Measurements from ENCODE around the gene SOWAHC.
A peak's percentile ranks its signal among the peaks of the same experiment; 100 is the strongest.

Gene SOWAHC

GRCh38 chr2:109609352-109610024, 4.7 kb upstream of the SOWAHC start:
- H3K4me3 ChIP-seq (ENCODE audit: low read depth, low read length): peak overlapping the region; percentile 14; the same call in 1 of the 2 replicates
- no peak for DNase-seq (ENCODE audit: low read depth)
- no peak for TF ChIP-seq CTCF (IDR thresholded peaks at IDR 0.05; ENCODE audit: low read depth, low read length, missing control alignments)

- DNase-seq (ENCODE audit: low read depth): no peak
Measured at GRCh38 chr2:109611467-109612095, 2.6 kb upstream of the SOWAHC start.

DNA sequence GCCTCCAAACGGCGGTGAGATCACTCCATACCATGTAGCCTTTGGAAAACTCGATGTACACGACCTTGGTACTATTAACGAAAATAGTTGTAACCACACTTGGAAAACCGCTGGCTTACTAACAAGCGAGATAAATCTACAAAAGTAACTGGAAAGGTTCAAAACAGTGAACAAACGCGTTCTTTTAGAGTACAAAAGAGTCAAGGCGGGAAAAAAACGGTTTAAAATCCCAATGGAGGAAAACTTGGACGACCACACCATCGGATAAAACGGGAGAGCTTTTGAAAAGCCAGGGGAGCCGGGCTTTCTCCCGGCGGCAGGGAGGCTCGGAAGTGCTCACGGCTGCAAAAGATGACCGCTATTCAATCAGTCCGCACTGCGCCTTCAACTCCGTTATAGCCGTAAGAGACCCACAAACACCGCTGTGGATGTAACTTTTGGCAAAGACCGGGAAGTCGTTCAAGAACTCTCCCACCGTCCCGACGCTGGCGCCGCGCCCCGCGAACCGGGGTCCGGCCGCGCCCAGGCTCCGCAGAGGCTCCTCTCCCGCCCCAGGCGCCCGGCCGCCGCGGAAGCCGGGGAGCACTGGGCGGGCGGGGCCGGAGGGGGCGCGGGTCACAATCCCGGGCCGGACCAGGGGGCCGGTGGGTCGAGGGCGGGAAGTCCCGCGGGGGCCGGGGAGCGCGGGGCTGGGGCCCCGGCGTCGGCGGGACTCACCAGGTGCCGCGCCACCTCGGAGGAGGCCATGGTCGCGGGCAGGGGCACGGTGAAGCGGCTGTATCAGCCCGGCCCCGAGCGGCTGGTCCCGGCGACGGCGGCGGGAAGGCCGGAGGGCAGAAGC, 863 bp upstream of the SOWAHC start:
- TF ChIP-seq CTCF (IDR thresholded peaks at IDR 0.05; ENCODE audit: low read depth, low read length, missing control alignments): no peak
- no peak for DNase-seq (ENCODE audit: low read depth)
- H3K4me3 ChIP-seq (ENCODE audit: low read depth, low read length): peak overlapping the region; percentile 57

More at GRCh38 chr2:109611467-109612095, 2.6 kb upstream of the SOWAHC start:
- no peak for TF ChIP-seq CTCF (IDR thresholded peaks at IDR 0.05; ENCODE audit: low read depth, low read length, missing control alignments)
- H3K4me3 ChIP-seq (ENCODE audit: low read depth, low read length): no peak overlapping the region

DNA sequence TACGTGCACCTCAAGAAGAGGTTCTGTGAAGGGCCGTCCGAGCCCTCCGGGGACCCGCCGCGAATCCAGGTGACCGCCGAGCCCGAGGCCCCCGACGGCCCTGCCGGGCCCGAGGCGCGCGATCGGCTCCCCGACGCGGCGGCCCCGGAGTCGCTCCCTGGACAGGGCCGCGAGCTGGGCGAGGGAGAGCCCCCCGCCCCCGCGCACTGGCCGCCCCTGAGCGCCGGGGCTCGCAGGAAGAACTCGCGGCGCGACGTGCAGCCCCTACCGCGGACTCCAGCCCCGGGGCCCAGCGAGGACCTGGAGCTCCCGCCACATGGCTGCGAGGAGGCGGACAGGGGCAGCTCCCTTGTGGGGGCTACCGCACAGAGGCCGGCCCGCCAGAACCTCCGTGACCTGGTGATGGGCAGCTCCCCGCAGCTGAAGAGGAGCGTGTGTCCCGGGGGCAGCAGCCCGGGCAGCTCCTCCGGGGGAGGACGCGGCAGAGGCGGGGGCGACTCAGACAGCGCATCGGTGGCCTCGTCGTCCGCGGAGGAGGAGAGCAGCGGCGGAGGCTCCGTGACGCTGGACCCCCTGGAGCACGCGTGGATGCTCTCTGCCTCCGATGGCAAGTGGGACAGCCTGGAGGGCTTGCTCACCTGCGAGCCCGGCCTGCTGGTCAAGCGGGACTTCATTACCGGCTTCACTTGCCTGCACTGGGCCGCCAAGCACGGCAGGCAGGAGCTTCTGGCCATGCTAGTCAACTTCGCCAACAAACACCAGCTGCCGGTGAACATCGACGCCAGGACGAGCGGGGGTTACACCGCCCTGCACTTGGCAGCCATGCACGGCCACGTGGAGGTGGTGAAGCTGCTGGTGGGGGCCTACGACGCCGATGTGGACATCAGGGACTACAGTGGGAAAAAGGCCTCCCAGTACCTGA, 812 bp downstream of the SOWAHC start:
- no peak for DNase-seq (ENCODE audit: low read depth)
- H3K4me3 ChIP-seq (ENCODE audit: low read depth, low read length): peak overlapping the region; percentile 57
- TF ChIP-seq CTCF (IDR thresholded peaks at IDR 0.05; ENCODE audit: low read depth, low read length, missing control alignments): no peak

GRCh38 chr2:109615637-109616144, 1.5 kb downstream of the SOWAHC start:
- DNase-seq (ENCODE audit: low read depth): no peak
- TF ChIP-seq CTCF (IDR thresholded peaks at IDR 0.05; ENCODE audit: low read depth, low read length, missing control alignments): no peak
- H3K4me3 ChIP-seq (ENCODE audit: low read depth, low read length): no peak overlapping the region

GRCh38 chr2:109616184-109616583, 2.0 kb downstream of the SOWAHC start:
- no peak overlapping the region for H3K4me3 ChIP-seq (ENCODE audit: low read depth, low read length)
- DNase-seq (ENCODE audit: low read depth): no peak
- TF ChIP-seq CTCF (IDR thresholded peaks at IDR 0.05; ENCODE audit: low read depth, low read length, missing control alignments): no peak
